Left lung (tissue), 10 donors: ENCODE measurements around the gene TCERG1. TPM values are rescaled to one million over a fixed set of nuclear protein-coding genes. Genes with fewer than 3 reads are reported as not detected.

ENCODE experiments used
- ATAC-seq: fragments of 200-7000 bp; cut with Tn5 transposase; one replicate; pipeline ENCODE4 v1.9.1; 2020; ENCODE audit warnings: moderate library complexity
- DNase-seq, 4 donors: peaks; one replicate each; pipeline ENCODE4 v3.0.0-alpha.2; 2013 to 2020
- H3K27ac ChIP-seq, 2 donors: fragments of 200-600 bp; sonication (generic) in 1 of 2; one replicate each; pipeline versions ENCODE4 v1.5.0 to v1.8.0; 2020 to 2021
- H3K27me3 ChIP-seq, 2 donors: fragments of 200-600 bp; sonication (generic) in 1 of 2; one replicate each; pipeline versions ENCODE4 v1.5.0 to v1.8.0; 2020 to 2021
- H3K36me3 ChIP-seq, 2 donors: fragments of 200-600 bp; sonication (generic) in 1 of 2; one replicate each; pipeline versions ENCODE4 v1.5.0 to v1.8.0; 2020 to 2021
- H3K4me1 ChIP-seq, 2 donors: fragments of 200-600 bp; one replicate each; pipeline ENCODE4 v1.8.0; 2021
- H3K4me3 ChIP-seq, 2 donors: fragments of 200-600 bp; sonication (generic) in 1 of 2; one replicate each; pipeline versions ENCODE4 v1.5.0 to v1.8.0; 2020 to 2021; ENCODE audit warnings: mild to moderate bottlenecking in 1 of 2
- H3K9me3 ChIP-seq, 2 donors: fragments of 200-600 bp; sonication (generic) in 1 of 2; one replicate each; pipeline versions ENCODE4 v1.5.0 to v1.8.0; 2020 to 2021
- CTCF ChIP-seq, 2 donors: fragments of 200-600 bp; sonication (generic) in 1 of 2; IDR thresholded peaks; one replicate each; pipeline versions ENCODE4 v1.5.0 to v1.8.0; 2021; ENCODE audit warnings: antibody characterized with exemption in 2 of 2
- intact Hi-C, 2 donors: fragments of 100-400 bp; cut with DNase I; formaldehyde crosslinking; loops; one replicate each; pipeline versions ENCODE4 v1.11.2 to v1.14.2; 2022
- polyA plus RNA-seq, 6 donors: library from polyadenylated mRNA; unstranded; fragments of 120-200 nt; gene quantifications; one replicate each; pipeline ENCODE4 v1.2.1, GENCODE V29; 2013; ENCODE audit not compliant: insufficient read length in 6 of 6
- total RNA-seq, 2 donors: library from RNA; stranded (reverse); fragmentation: NEBNext Ultra II Directional; extraction: Animal tissue kit (Norgen Biotek cat#: 25700); gene quantifications; one replicate each; pipeline ENCODE4 v1.2.1, GENCODE V29; 2021
- donor health status: DM: no; HTN: yes; CAD: no.
- donor health status: DM: no; HTN: no; CAD: no.

TCERG1 gene
- total and polyA plus RNA-seq, 8 donors: 34.0 to 163 (median 145) TPM

- H3K9me3 ChIP-seq: no peaks in the 10 kb centered on the region
- H3K27me3 ChIP-seq: peaks cover 0 to 13% of the 10 kb centered on the region in 2 donors
- no peaks in the 10 kb centered on the region for H3K36me3 ChIP-seq
- ATAC-seq: no peak
- no peak for DNase-seq
- H3K4me1 ChIP-seq: no peaks in the 10 kb centered on the region
- intact Hi-C loops: loop anchor here in 1 of 2 donors (5.0 kb wide), 1 partner anchor 133 kb away; no protein-coding TSS in a partner anchor
- no peak for TF ChIP-seq CTCF (IDR thresholded peaks at IDR 0.05)
- H3K4me3 ChIP-seq: no peak overlapping the region
- no peak overlapping the region for H3K27ac ChIP-seq
These were observed 22.1 kb upstream of the TCERG1 start for GRCh38 chr5:146425023-146425422.

- no peaks in the 10 kb centered on the region for H3K36me3 ChIP-seq
- no peak for TF ChIP-seq CTCF (IDR thresholded peaks at IDR 0.05)
- no peak overlapping the region for H3K27ac ChIP-seq
- H3K9me3 ChIP-seq: no peaks in the 10 kb centered on the region
- no peak overlapping the region for H3K4me3 ChIP-seq
- intact Hi-C loops: loop anchor here in 1 of 2 donors (5.0 kb wide), 1 partner anchor 134 kb away; no protein-coding TSS in a partner anchor
- no peak for ATAC-seq
- peaks cover 0 to 13% of the 10 kb centered on the region in 2 donors for H3K27me3 ChIP-seq
- H3K4me1 ChIP-seq: no peaks in the 10 kb centered on the region
- DNase-seq: no peak
These were observed 20.8 kb upstream of the TCERG1 start for GRCh38 chr5:146426305-146426704.

- DNase-seq: peak in 2 of 4 donors; percentile 22 to 48
These were observed 20.1 kb upstream of the TCERG1 start for GRCh38 chr5:146426853-146427618.

GRCh38 chr5:146427619-146427997 lies 19.5 kb upstream of the TCERG1 start:
- H3K27ac ChIP-seq: no peak overlapping the region
- H3K27me3 ChIP-seq: peaks cover 0 to 17% of the 10 kb centered on the region in 2 donors
- H3K9me3 ChIP-seq: no peaks in the 10 kb centered on the region
- intact Hi-C loops: loop anchor here in 1 of 2 donors (5.0 kb wide), 1 partner anchor 135 kb away; no protein-coding TSS in a partner anchor
- no peak overlapping the region for H3K4me3 ChIP-seq
- no peaks in the 10 kb centered on the region for H3K36me3 ChIP-seq
- ATAC-seq: no peak
- TF ChIP-seq CTCF (IDR thresholded peaks at IDR 0.05): no peak
- H3K4me1 ChIP-seq: no peaks in the 10 kb centered on the region
- no peak for DNase-seq

More at GRCh38 chr5:146426853-146427618, 20.1 kb upstream of the TCERG1 start:
- Histone ChIP-seq H3K4me3 (no peak overlapping the region), H3K27me3 (peaks cover 0 to 13% of the 10 kb centered on the region in 2 donors), H3K9me3 (no peaks in the 10 kb centered on the region), H3K36me3 (no peaks in the 10 kb centered on the region), H3K4me1 (no peaks in the 10 kb centered on the region), H3K27ac (no peak overlapping the region)
- peak; percentile 52 to 54 for TF ChIP-seq CTCF (IDR thresholded peaks at IDR 0.05)
- peak; percentile 88 for ATAC-seq
- intact Hi-C loops: loop anchor here in 1 of 2 donors (5.0 kb wide), 1 partner anchor 135 kb away; no protein-coding TSS in a partner anchor

- DNase-seq (no peak), ATAC-seq (no peak)
- intact Hi-C loops: loop anchor here in 1 of 2 donors (5.0 kb wide), 1 partner anchor 136 kb away; no protein-coding TSS in a partner anchor
- no peak overlapping the region for H3K27ac ChIP-seq
- TF ChIP-seq CTCF (IDR thresholded peaks at IDR 0.05): no peak
- H3K4me1 ChIP-seq: no peaks in the 10 kb centered on the region
- H3K4me3 ChIP-seq: no peak overlapping the region
- H3K27me3 ChIP-seq: peaks cover 0 to 27% of the 10 kb centered on the region in 2 donors
- no peaks in the 10 kb centered on the region for H3K9me3 ChIP-seq
- no peaks in the 10 kb centered on the region for H3K36me3 ChIP-seq
These were observed 18.5 kb upstream of the TCERG1 start for GRCh38 chr5:146428658-146429057.
